NCI-H2227 treated with DMSO at 0.1 percent for 48 hours (cell line): ENCODE measurements around the gene PDHX.
"Not testable (repeated sequence)": the region's sequence is repeated elsewhere in the genome, so short reads cannot be mapped to it uniquely, and the experiment has no call there.

ENCODE experiments used
- DNase-seq: peaks from one replicate; lab custom pipeline; 2025; lab: John Stamatoyannopoulos, UW

Gene PDHX

GRCh38 chr11:34911676-34912075 is 4.7 kb upstream of the PDHX start:
- no peak for DNase-seq

- DNase-seq, result not testable (repeated sequence)
Measured at GRCh38 chr11:34913556-34913955, 2.9 kb upstream of the PDHX start.

GRCh38 chr11:34915136-34916014 is 1.0 kb upstream of the PDHX start:
- peak; percentile 71 for DNase-seq

GRCh38 chr11:34916843-34917770 is 689 bp downstream of the PDHX start:
- peak; percentile 1 for DNase-seq

GRCh38 chr11:34921156-34921555 is 4.7 kb downstream of the PDHX start:
- DNase-seq, result no peak

GRCh38 chr11:34924714-34925113 is 8.3 kb downstream of the PDHX start:
- no peak for DNase-seq

GRCh38 chr11:34926101-34926830 is 9.8 kb downstream of the PDHX start:
- peak; percentile 51 for DNase-seq

- no peak for DNase-seq
Measured at GRCh38 chr11:34926831-34927132, 10.4 kb downstream of the PDHX start.

- no peak for DNase-seq
Measured at GRCh38 chr11:34928268-34928959, 12.0 kb downstream of the PDHX start.

GRCh38 chr11:34928960-34929680 is 12.7 kb downstream of the PDHX start:
- no peak for DNase-seq

- no peak for DNase-seq
Measured at GRCh38 chr11:34929794-34930763, 13.7 kb downstream of the PDHX start.

GRCh38 chr11:34936945-34937629 is 20.7 kb downstream of the PDHX start:
- no peak for DNase-seq

- no peak for DNase-seq
Measured at GRCh38 chr11:34938611-34939010, 22.2 kb downstream of the PDHX start.

- no peak for DNase-seq
Measured at GRCh38 chr11:34940026-34940677, 23.7 kb downstream of the PDHX start.

- no peak for DNase-seq
Measured at GRCh38 chr11:34941688-34942087, 25.3 kb downstream of the PDHX start.

GRCh38 chr11:34944692-34945091 is 28.3 kb downstream of the PDHX start:
- no peak for DNase-seq

GRCh38 chr11:34948696-34949095 is 32.3 kb downstream of the PDHX start:
- no peak for DNase-seq

- DNase-seq, result no peak
Measured at GRCh38 chr11:34953955-34954354, 37.5 kb downstream of the PDHX start.

- no peak for DNase-seq
Measured at GRCh38 chr11:34957206-34957605, 40.8 kb downstream of the PDHX start.
